GM18499 (cell line): ENCODE data around the gene ZDHHC8.

Experiments
- ATAC-seq: cut with Tn5 transposase; IDR thresholded peaks from one replicate; pipeline ENCODE4 v1.9.1; 2021; ENCODE audit warnings: moderate number of reproducible peaks; ENCODE audit not compliant: insufficient read depth, unreplicated experiment

The ZDHHC8 gene

DNA sequence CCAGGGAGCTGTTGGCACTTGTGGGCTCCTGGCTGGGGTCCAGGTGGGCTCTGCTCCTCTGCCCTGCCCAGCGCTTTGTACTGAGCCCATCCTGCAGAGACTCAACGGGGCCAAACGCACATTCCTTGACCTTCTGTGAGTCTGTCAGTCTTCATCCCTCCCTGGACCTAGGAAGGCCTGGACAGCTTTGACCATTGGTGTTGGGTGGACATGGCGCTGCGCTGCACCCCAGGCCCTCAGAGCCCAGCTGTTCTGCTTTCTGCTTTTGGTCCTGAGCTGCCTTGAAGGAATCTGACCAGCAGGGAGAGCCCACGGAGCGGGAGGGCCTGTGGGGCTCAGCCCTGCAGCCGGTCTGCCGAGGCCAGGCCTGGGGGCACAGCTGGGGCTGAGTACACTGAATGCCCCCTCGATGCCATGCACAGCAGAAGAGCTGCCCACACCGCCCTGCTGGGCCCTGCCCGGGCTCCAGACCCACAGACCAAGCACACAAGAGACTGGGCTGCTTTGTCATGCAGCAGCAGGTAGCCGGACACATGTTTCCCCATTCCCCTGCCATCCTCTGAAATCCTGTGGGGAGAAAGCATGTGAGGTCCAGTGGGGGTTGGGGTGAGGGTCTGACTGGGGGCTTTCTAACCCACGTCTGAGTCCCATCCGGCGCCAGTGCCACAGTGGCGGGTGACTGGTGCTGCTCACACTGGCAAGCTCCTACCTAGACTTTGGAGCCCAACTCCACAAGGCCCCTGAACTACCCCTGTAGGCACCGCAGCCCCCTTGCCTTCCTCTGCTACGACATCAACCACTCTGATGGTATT is 43.4 kb downstream of the ZDHHC8 start:
- no peak for ATAC-seq

DNA sequence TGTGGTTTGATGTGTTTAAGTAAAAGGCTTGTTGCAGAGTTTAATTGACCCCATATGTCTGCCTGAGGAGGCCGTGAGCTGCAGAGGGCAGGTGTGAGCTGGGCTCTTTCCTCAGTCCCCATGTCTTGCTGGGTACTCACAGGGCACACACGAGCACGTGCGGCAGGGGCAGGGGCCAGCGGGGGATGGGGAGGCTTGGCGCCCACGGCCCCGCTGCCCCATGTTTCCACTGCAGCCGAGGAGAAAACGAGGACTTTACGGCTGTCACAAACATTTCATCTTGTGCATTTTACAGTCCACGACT is 43.9 kb downstream of the ZDHHC8 start:
- ATAC-seq = no peak

DNA sequence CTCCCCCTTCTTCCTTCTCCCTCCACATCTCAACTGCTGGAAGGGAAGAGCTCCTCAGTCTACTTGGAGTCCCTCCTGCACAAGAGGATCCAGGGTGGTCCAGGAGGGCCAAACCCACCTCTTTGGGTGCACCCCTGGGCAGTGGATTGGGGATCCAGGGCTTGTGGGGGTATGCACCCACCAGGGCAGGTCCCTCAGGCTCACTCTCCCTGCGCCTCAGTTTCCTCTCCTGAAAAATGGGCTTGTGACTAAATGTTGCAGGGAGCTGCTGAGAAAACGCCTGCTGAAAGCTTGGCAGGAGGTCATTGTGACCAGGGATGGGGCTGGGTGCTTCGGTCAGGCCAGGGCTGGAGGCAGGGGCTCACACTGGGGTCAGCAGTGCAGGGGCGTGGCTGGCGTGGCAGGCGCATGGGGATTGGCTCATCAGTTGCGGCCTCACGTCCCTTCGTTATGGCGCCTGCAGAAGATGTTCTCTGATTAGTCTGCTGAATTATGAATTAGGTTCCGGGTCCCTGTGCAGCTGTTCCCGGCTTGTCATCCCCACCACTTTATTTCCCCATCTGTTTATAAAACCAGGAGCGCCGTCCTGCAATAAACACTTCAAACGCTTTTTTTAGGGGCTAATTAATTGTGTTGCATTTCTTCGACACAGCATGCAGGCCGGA is 44.9 kb downstream of the ZDHHC8 start:
- no peak for ATAC-seq

DNA sequence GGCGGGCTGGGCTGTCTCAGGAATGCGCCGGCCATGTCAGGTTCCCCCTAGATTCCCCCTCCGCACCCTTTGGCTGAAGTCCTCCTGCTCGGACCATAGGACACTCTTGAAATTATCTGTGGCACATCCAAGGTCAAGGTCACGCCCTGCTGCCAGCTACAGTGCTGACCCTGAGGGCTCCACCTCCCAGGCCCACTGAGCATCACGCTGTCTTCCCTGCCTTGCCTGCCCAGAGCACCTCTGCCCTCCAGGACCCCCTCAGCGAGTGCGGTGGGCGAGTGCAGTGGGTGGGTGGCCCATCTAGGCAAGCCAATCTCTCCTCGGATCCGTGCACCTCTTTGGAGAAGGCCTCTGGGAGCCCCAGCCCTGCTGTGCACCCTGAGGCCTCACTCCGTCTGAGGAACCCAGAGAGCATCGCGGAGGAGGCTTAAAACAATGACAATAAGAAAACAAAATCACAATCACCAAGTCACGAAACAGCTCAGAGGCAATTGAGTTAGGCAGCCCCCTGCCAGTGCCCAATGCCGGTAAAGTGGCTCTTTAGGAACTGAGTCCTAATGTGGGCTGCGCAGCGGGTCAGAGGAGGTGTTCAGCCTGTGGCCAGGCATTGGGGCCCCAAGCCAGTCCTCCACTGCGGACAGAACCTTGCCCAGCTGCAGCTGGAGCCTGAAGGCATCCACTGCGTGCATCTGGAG is 45.8 kb downstream of the ZDHHC8 start:
- no peak for ATAC-seq

DNA sequence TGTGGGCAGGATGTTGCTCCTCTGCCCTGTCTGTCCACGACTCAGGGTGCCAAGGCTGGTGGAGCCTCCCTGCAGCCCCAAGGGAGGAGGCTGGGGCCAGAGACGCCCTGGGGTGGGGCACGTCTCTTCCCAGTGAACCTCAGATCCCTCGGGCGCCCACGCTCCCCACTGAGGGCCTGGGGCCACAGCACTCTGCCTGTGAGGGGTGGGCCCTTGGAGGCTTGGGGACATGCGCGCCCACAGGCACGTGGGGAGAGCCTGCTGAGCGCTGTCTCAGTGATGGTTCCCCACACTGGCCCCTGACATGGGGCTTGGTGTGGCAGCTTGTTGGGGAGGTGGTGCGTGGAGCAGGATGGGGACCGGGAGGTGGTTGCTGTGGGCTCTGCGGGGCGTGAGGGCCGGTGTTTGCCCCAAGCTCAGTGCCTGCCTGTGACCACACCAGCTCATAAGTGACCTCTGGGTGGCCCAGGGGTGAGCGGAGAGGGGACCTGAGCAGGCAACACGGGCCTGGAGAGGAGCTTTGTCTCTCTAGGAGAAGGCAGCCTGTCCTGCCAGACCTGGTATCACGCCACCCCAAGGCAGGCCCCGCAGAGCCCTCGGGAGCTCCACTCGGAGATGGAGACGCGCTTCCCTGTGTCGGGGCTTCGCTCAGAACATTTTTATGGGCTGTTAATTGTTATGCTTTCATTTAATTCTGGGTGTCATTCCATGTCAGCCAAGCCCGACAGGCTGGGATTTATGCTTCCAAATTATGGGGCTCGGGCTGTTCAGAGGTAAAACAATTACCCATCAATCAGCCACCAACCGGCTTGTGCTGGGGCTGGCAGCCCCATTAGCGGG is 46.7 kb downstream of the ZDHHC8 start:
- no peak for ATAC-seq

DNA sequence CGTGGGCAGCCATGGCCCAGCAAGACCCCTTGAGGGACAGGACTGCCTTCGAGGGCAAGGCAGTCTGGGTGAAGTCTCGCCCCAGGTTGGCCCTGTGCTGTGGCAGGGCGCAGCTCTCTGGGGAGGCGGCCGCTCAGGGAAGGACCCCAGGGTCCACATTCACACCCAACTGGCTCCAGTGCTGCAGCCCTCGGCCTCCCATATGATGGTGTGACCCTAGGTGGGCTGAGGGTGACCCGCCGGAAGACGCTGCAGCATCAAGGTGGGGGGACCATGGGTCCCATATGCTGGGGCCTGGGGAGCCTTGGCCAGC is 47.3 kb downstream of the ZDHHC8 start:
- no peak for ATAC-seq

DNA sequence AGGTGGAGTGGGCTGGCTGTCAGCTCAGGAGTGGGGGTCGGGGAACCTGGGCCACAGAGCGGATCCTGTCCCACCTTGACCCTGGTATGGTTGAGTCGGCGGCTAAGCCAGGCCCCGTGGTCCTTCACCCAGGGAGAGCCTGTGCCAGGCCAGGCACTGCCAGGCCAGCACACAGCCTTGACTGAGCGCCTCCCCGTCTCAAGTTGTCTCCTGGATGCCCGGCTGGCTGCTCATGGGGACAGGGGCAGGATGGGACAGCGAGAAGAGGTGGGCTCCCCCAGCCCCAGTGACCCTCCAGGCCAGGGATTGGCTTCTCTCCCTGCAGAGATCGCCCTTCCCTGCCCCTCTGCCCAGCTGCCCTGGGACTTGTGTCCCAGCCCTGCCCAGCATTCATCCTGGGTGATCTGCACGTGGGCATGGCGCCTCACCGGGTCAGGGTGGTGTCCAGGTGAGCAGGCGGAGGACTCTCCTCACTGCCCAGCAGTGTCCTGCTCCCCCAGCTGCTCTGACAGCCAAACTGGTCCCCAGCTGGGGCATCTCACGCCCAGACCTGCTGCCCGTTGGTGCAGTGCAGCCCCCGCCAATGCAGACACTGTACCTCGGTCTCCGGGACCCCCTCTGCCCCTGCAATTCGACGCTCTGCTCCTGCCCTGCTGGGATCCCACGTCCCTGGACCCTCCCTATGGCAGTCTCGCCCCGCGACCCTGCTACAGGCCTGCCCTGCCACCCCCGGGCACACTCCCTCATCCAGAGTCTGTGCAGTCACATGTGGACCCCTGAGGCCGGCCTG is 48.0 kb downstream of the ZDHHC8 start:
- ATAC-seq = no peak

DNA sequence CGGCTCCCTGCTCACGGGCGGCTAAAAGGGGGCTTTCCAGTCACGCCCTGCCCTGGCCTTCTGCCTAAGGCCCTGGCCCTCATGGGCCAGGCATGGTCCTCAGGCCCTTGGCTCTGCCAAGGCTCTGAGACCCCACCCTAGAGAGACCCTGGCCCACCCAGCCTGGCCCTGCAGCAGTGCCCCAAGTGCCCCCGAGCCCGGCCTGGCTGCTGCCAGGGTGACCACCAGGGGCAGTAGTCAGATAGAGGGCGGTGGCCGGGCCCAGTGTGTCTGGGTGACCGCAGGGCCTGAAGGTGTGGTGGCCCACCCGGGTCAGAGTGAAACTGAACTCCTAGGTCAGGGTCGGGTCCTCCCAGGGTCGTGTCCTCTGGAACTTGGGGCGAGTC is 48.6 kb downstream of the ZDHHC8 start:
- ATAC-seq = no peak

DNA sequence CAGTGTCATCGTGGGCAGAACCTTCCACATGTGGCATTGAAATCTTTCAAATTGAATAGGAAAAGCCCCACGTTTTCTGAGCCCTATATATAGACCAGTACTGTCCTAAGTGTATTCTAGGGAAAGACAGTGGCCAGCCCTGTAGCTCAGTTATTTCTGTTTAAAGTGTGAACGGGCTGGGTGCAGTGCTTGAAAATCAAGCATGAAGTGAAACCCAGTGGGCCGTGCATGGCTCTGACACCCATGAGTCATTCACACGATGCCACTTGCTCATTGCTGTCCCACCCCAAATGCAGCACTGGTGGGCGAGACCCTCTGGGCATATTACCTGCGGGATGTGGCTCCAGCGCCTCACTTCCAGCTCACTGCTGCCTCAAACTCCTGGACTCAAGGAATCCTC is 49.0 kb downstream of the ZDHHC8 start:
- no peak for ATAC-seq

DNA sequence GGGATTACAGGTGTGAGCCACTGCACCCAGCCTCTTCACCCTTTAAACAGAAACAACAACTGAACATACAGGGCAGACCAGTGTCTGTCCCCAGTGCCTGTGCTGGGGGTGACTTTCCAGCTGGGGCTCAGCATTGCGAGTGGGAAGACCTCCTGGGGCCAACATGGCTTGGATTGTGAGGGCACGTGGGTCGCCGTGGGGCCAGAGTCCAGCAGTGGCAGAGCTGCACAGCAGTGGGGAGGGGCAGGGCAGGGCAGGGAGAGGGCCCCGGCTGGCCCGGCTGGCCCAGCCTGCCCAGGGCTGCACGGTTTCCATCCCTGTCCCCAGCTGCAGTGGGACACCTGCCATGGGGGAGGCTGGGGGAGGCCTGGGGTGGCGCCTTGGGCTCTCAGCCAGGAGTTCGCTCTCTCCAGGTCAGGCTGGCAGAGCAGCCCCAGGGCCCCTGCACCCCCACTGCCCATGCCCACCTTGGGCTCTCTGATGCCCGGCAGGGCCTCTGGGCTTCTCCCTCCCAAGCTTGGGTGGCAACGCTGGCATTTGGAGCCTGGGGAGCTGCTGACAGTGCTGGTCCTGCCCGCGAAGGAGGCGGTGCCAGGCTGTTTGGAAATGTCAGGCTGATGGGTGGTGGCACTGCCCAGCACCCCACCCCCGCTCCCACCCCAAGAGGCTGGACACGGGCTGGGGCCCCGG is 49.7 kb downstream of the ZDHHC8 start:
- no peak for ATAC-seq

DNA sequence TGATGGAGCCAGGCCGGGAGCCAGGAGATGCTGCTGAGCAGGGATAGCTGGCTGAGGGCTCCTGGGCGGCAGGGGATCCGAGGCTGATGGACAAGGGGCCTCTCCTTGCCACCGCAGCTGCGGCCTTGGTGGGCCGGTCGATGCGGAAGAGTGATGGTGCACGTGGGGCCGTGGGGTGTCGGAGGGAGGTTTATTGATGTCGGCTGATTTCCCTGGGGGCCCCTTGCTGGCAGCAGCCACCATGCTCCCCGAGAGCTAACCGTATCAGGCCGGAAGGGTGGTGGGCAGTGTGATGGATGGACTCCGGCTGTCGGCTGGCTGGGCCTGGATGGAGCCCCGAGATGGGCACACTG is 50.3 kb downstream of the ZDHHC8 start:
- ATAC-seq = no peak

DNA sequence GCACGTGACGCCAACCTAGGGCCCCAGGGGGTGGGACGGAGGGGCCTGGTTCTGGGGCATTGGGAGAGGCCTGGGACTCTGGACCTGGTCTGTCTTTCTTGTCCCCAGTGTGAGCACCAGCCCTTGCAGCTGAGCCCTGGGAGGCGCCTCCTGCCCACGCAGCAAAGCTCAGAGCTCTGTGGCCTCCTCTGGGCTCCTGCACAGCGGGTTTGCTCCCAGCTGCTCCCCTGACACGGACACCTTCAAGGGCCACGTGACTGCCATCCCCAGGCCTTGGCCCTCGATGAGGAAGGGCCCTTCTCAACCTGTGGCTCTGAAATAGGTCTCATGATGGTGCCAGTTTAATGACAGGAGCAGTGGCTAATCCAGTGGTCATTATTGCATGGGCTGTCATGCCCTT is 50.8 kb downstream of the ZDHHC8 start:
- ATAC-seq = no peak

DNA sequence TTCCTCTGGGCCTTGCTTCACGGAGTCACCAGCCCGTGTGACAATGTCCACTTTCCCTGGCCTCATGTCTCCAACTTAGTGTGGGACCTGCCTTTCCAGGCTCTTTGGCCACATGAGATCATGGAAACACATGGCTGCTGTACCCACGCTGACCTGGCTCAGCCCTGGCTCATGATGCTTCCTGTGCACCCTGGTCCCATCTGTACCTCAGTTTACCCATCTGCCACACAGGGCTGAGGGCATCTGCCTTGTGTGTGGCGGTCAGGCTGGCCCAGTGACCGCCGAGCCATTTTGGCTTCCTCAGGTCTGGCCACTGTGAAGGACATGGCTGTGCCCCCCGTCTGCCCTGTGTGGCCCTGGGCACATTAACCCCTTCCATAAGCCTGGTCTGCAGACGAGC is 51.5 kb downstream of the ZDHHC8 start:
- no peak for ATAC-seq

DNA sequence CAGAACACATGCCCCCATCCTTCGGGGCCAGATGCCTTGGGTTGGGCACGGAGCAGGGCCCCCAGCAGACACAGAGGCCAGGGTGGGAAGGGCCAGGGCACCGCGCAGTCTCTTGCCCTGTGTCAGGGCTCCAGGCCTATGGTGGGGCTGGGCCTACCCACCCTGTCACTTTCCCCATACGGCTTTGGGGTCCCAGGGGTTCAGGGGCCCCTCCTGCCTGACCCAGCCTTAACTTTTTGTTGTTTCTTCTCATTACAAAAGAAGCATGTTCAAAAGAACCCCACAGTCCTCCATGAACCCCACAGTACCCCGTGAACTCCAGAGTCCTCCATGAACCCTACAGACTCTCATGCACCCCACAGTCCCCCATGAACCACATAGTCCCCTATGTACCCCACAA is 52.2 kb downstream of the ZDHHC8 start:
- ATAC-seq = no peak

DNA sequence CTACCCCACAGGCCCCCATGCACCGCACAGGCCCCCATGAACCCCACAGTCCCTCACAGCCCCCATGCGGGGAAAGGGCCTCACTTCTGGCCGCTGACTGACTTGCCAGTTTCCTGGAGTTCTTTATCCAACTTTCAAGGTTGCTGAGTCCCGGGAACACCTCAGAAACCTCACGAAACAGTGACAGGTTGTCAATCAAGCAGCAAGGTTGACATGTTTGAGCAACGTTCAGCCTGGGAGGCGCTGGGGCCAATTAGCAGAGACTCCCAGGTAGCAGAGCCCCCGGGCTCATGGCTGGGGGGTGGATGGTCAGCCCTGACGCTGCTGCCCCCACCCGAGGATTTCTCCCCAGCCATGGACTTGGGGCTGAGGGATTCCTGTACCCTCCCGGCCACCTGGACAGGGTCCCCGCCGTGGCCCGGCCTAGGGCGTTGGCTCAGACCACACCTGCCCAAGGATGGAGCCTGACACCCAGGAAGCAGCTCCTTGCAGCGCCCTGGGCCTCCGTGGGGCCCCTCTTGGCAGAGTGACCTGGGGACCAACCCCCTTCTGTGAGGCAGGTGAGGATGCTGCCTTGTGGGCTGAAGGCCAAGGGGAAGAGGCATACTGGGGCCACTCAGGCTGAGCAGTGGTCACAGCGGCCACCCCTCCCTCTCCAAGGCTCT is 53.0 kb downstream of the ZDHHC8 start:
- ATAC-seq = no peak

DNA sequence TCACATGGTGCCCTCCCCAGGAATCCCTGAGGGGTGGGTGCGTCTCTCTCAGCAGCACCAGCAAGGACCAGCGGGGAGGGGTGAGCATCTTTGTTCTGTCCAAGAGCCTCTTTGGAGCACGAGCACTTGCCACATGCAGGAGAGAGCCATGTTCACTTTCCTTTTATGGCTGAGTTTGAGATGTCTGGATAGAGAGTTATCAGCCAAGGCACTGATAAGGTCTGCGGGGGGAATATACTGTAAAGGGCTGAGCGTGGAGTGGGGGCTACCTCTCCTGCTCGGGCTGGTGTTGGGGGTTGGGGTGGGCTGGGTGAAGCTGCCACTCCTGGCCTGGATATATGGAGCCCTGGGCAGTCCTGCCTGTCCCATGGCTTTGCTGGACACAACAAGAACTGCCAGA is 54.1 kb downstream of the ZDHHC8 start:
- ATAC-seq = no peak

DNA sequence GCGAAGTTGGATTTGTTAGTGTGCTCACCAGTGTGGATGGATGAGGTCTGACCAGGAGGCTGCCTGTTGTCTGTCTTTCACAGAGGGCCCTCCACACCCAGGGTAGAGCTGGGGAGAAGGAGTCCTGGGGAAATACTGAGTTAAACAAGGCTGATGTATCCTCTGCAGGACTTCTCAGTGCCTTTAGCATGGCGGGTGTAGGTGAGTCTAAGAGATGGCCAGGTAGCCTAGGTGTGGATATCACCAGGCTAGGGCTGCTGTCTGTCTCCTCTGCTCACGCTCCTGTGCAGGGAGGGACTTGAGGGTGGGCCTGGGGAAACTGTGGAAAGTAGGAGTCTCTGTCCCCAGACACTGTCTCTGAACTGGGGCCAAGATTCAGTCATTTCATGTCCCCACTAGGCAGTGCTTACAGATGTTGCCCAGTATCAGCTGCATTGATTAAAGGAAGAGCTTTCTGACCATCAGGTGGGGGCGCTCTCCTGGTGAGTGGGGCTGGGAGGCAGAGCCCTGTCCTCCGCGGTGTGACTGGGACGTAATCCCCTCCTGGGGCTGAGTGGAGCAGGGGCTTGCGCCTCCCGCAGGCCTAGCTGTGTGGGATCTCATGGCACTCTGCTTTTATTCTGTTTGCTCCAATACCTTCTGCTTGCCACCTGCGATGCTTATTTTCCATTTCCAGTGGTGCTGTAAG is 54.7 kb downstream of the ZDHHC8 start:
- ATAC-seq = no peak

DNA sequence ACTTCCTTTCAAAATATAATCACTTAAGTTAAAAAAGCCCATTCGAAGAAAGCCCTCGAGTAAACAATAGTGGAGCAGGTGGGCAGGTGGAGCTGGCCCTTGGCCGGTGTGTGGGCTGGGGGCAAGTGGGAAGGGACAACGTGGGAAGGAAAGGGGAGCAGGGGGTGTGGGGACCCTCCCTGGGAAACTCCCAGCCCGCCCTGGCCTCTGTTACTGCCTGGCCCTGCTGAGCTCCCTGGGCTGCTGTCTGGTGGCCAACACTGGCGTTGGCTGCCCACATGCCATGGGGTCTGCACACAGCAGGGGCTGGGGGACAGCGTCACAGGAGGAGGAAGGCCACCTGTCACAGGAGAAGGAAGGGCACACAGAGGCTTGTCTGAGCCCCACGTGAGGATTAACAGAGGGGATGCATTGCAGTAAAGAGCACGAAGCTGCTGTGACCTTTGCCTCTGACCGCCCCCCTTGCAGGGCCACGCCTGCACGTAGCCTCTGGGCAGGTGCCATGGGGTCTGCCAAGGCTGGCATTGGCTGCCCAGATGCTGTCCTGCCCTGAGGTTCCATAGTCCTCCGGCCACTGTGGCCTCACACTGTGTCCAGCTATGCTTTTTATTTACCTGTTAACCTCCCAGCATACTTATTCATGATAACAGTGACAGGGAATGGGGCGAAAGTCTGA is 55.4 kb downstream of the ZDHHC8 start:
- ATAC-seq = no peak
